Left colon (tissue), 2 donors: ENCODE measurements around the gene MAPK8IP2. TPM values are rescaled to one million over a fixed set of nuclear protein-coding genes. Genes with fewer than 3 reads are reported as not detected.
"Not testable (repeated sequence)": the region's sequence is repeated elsewhere in the genome, so short reads cannot be mapped to it uniquely, and the experiment has no call there.

Experiments
- ATAC-seq: fragments of 200-7000 bp; cut with Tn5 transposase; one replicate; pipeline ENCODE4 v1.9.1; 2020; ENCODE audit warnings: mild to moderate bottlenecking, moderate library complexity
- DNase-seq, 2 donors: peaks; one replicate each; pipeline ENCODE4 v3.0.0-alpha.2; 2020
- intact Hi-C, 2 donors: fragments of 100-400 bp; cut with DNase I in 1 of 2; cut with micrococcal nuclease in 1 of 2; formaldehyde crosslinking; loops; one replicate each; pipeline versions ENCODE4 v1.11.2 to v1.14.0; 2022; cut with DNase I, micrococcal nuclease
- total RNA-seq, 2 donors: library from RNA; stranded (reverse); fragmentation: NEBNext Ultra II Directional; extraction: Animal tissue kit (Norgen Biotek cat#: 25700); gene quantifications; one replicate each; pipeline ENCODE4 v1.2.1, GENCODE V29; 2021
- donor health status: DM: no; HTN: no; CAD: no.
- donor health status: DM: yes; HTN: yes; CAD: no.

MAPK8IP2 gene
- total RNA-seq, 2 donors from 2014 or later = 1.2 to 1.5 TPM

DNA sequence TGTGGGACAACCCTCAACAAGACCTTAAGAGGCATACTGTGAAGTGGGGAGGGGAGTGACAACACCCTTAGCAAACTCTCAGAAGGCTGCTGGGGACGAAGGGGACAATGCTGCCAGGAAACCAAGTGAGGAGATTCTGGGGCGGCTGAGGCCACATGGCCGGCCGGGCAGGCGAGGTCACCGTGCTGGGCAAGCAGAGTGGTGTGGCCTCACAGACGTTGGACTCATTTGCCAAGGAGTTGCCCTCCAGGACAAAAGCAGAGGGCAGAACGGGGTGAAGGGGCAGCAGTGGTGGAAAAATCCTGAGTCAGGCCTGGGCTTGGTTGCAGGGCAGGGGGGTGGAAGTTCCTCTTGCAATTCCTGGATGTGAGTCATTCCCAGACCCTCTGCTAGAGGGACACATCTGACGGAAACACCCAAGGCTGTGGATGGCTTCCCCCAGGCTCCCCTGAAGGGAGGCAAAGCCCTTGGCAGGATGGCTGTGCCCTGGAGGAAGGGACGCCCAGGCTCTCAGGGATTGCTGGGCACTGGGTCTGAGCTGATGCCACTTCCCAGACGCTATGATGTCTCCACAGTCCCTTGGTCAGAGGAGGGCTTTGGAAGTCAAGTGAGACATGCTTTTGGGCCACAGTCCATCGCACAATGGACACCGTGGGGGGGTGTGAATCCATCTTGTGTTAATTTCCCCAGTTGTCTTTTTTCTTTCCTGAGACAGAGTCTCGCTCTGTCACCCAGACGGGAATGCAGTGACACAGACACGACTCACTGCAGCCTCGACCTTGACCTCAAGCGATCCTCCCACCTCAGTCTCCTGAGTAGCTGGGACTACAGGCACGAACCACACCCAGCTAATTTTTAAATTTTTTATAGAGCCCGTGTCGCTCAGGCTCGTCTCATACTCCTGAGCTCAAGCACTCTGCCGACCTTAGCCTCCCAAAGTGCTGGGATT lies 55.8 kb downstream of the MAPK8IP2 start:
- intact Hi-C loops = no loop called here
- ATAC-seq (no peak), DNase-seq (no peak)

DNA sequence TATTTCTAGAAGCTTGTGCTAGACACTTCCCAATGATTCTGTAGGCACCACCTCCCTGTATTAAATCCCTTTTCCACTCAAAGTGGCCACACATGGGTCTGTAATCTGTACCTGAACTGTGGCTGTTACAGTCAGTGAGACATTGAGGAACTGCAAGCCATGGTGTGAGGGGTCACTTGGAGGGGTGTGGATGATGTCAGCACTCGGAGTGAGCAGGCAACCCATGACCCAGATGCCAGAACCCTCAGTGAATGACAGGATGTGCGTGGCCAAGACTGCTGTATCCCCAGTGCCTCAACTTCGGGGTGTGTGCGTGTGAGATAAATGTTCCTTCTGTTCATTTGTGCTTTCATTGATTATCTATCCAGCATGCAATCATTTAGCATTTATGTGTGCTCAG lies 57.3 kb downstream of the MAPK8IP2 start:
- no peak for DNase-seq
- ATAC-seq = no peak
- intact Hi-C loops = no loop called here

DNA sequence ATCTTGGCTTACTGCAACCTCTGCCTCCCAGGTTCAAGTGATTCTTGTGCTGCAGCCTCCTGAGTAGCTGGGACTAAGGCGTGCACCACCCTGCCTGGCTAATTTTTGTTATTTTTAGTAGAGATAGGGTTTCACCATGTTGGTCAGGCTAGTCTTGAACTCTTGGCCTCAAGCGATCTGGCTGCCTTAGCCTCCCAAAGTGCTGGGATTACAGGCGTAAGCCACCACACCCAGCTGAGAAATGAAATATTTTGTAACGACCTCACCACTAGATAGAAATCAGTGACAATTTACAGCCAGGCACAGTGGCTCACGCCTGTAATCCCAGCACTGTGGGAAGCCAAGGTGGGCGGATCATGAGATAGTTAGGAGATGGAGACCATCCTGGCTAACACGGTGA lies 59.1 kb downstream of the MAPK8IP2 start:
- DNase-seq, intact Hi-C loops, ATAC-seq: not testable (repeated sequence)

DNA sequence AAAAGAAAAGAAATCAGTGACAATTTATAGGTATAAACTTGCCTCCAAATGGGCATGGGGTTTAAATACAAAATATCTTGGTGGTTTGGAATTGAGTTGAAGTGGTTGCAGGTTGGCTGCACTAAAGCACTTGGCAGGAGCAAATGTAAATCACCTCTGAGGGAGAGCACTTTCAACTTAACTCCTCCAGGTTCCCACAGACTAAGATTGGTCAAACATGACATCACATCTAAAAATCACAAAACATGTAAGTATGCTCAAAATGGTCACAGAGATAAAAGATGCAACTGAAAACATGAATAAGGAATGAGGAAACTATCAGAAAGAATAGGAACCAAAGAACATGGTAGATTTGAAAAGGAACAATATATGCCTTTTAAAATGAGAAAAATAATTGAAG lies 59.7 kb downstream of the MAPK8IP2 start:
- intact Hi-C loops = no loop called here
- DNase-seq = no peak
- ATAC-seq = no peak

Other genes starting within 250 kb of the MAPK8IP2 start
- 10 to 100 TPM; 69.2 to 80.1 TPM for gene SBF1, start 125.8 kb upstream of the MAPK8IP2 start, total RNA-seq
- 1 to 10 TPM; 5.4 to 8.9 TPM for gene ADM2, start 119.2 kb upstream of the MAPK8IP2 start, total RNA-seq
- gene MIOX, start 113.9 kb upstream of the MAPK8IP2 start, total RNA-seq = not detected
- 10 to 100 TPM; 58.7 to 59.3 TPM for gene LMF2, start 93.1 kb upstream of the MAPK8IP2 start, total RNA-seq
- gene NCAPH2, start 92.6 kb upstream of the MAPK8IP2 start, total RNA-seq = 10 to 100 TPM; 26.6 to 27.1 TPM
- 1 to 10 TPM; 5.5 to 5.7 TPM for gene SCO2, start 75.2 kb upstream of the MAPK8IP2 start, total RNA-seq
- 10 to 100 TPM; 32.0 to 33.0 TPM for gene TYMP, start 70.8 kb upstream of the MAPK8IP2 start, total RNA-seq
- gene KLHDC7B, start 54.9 kb upstream of the MAPK8IP2 start, total RNA-seq = under 1 TPM in 1 of 2 donors, not detected in 1; 0.17 TPM
- under 1 TPM in 1 of 2 donors, not detected in 1; 0.67 TPM for gene SYCE3, start 37.9 kb upstream of the MAPK8IP2 start, total RNA-seq
- gene CPT1B, start 22.4 kb upstream of the MAPK8IP2 start, total RNA-seq = 10 to 100 TPM; 22.6 to 26.6 TPM
- gene CHKB, start 17.9 kb upstream of the MAPK8IP2 start, total RNA-seq = 10 to 100 TPM; 66.9 to 72.7 TPM
- 10 to 100 TPM; 84.8 to 97.8 TPM for gene ARSA, start 27.4 kb downstream of the MAPK8IP2 start, total RNA-seq
- gene SHANK3, start 72.0 kb downstream of the MAPK8IP2 start, total RNA-seq = 1 to 10 TPM; 4.4 to 4.8 TPM
- gene ACR, start 137.4 kb downstream of the MAPK8IP2 start, total RNA-seq = 1 to 10 TPM in 1 of 2 donors, under 1 TPM in 1; 0.89 to 1.5 TPM
- gene RABL2B, start 182.8 kb downstream of the MAPK8IP2 start, total RNA-seq = 10 to 100 TPM; 20.1 to 21.3 TPM